GM19452 (cell line): ENCODE results near the gene SSUH2.

Experiments
- ATAC-seq: cut with Tn5 transposase; IDR thresholded peaks from one replicate; pipeline ENCODE4 v1.9.1; 2021; ENCODE audit not compliant: unreplicated experiment

The SSUH2 gene

GRCh38 chr3:8618950-8619349 lies 25.6 kb downstream of the SSUH2 start:
- no peak for ATAC-seq

GRCh38 chr3:8617921-8618320 lies 26.7 kb downstream of the SSUH2 start:
- no peak for ATAC-seq

- ATAC-seq: no peak
These were observed 33.6 kb downstream of the SSUH2 start for GRCh38 chr3:8610951-8611350.

- ATAC-seq: no peak
These were observed 35.7 kb downstream of the SSUH2 start for GRCh38 chr3:8608791-8609467.

- no peak for ATAC-seq
These were observed 36.4 kb downstream of the SSUH2 start for GRCh38 chr3:8608041-8608790.

GRCh38 chr3:8607234-8608040 lies 37.2 kb downstream of the SSUH2 start:
- no peak for ATAC-seq

- no peak for ATAC-seq
These were observed 37.8 kb downstream of the SSUH2 start for GRCh38 chr3:8606701-8607231.

- ATAC-seq: no peak
These were observed 39.6 kb downstream of the SSUH2 start for GRCh38 chr3:8604988-8605387.

- no peak for ATAC-seq
These were observed 40.6 kb downstream of the SSUH2 start for GRCh38 chr3:8604006-8604405.

GRCh38 chr3:8603115-8603710 lies 41.4 kb downstream of the SSUH2 start:
- no peak for ATAC-seq

GRCh38 chr3:8600457-8600856 lies 44.1 kb downstream of the SSUH2 start:
- no peak for ATAC-seq

- ATAC-seq: no peak
These were observed 45.5 kb downstream of the SSUH2 start for GRCh38 chr3:8599146-8599545.

- no peak for ATAC-seq
These were observed 47.3 kb downstream of the SSUH2 start for GRCh38 chr3:8597219-8597853.

GRCh38 chr3:8596321-8597218 lies 48.0 kb downstream of the SSUH2 start:
- ATAC-seq: no peak

- ATAC-seq: no peak
These were observed 48.9 kb downstream of the SSUH2 start for GRCh38 chr3:8595695-8596115.

- ATAC-seq: no peak
These were observed 49.3 kb downstream of the SSUH2 start for GRCh38 chr3:8595252-8595651.

- ATAC-seq: no peak
These were observed 51.4 kb downstream of the SSUH2 start for GRCh38 chr3:8593021-8593827.

- ATAC-seq: no peak
These were observed 54.6 kb downstream of the SSUH2 start for GRCh38 chr3:8589880-8590556.
